Mesenchymal stem cell (in vitro differentiated cells and primary cell): ENCODE data around the gene KCNS1.

ENCODE experiments used
- DNase-seq: peaks from one replicate; pipeline ENCODE4 v3.0.0-alpha.2; 2013
- H2AFZ ChIP-seq: one replicate; pipeline ENCODE4 v1.6.1; 2013; ENCODE audit warnings: low read depth, mild to moderate bottlenecking, control low read depth, inconsistent platforms, low read length, moderate library complexity
- H2AK5ac ChIP-seq: 2 replicates; pipeline ENCODE4 v1.6.1; 2013; ENCODE audit warnings: low read length, moderate library complexity, mild to moderate bottlenecking, inconsistent platforms; ENCODE audit not compliant: severe bottlenecking
- H2BK120ac ChIP-seq: one replicate; pipeline ENCODE4 v1.6.1; 2013; ENCODE audit warnings: low read depth, mild to moderate bottlenecking, inconsistent platforms, low read length, moderate library complexity
- H2BK12ac ChIP-seq, 2 experiments: one replicate each; pipeline ENCODE4 v1.6.1; 2013; ENCODE audit warnings: inconsistent platforms in 2 of 2, low read length in 2 of 2, mild to moderate bottlenecking in 2 of 2, moderate library complexity in 2 of 2, control low read depth in 1 of 2
- H2BK15ac ChIP-seq: one replicate; pipeline ENCODE4 v1.6.1; 2013; ENCODE audit warnings: mild to moderate bottlenecking, low read depth, inconsistent platforms; ENCODE audit not compliant: poor library complexity, severe bottlenecking
- H2BK5ac ChIP-seq: 2 replicates; pipeline ENCODE4 v1.6.1; 2013; ENCODE audit warnings: low read depth, mild to moderate bottlenecking, low read length, control low read depth, inconsistent platforms; ENCODE audit not compliant: poor library complexity, severe bottlenecking
- H3K14ac ChIP-seq, 2 experiments: one replicate each; pipeline ENCODE4 v1.6.1; 2013; ENCODE audit warnings: inconsistent platforms in 2 of 2, low read length in 2 of 2, control low read depth in 1 of 2, mild to moderate bottlenecking in 1 of 2, moderate library complexity in 1 of 2
- H3K18ac ChIP-seq, 2 experiments: one replicate each; pipeline ENCODE4 v1.6.1; 2013; ENCODE audit warnings: inconsistent platforms in 2 of 2, low read length in 2 of 2, control low read depth in 1 of 2, low read depth in 1 of 2, mild to moderate bottlenecking in 1 of 2
- H3K23ac ChIP-seq, 2 experiments: one replicate each; pipeline ENCODE4 v1.6.1; 2013; ENCODE audit warnings: inconsistent platforms in 2 of 2, low read length in 2 of 2, mild to moderate bottlenecking in 2 of 2, moderate library complexity in 2 of 2, control low read depth in 1 of 2
- H3K27ac ChIP-seq: 2 replicates; pipeline ENCODE4 v1.5.1; 2013; ENCODE audit warnings: mild to moderate bottlenecking, moderate library complexity, low read length, control low read depth, inconsistent platforms; ENCODE audit not compliant: poor library complexity, severe bottlenecking
- H3K27me3 ChIP-seq, 2 experiments: 2 replicates each; pipeline versions ENCODE4 v1.6.1 to v1.7.0; 2013; ENCODE audit warnings: low read length in 2 of 2, mild to moderate bottlenecking in 2 of 2, moderate library complexity in 2 of 2, control low read depth in 1 of 2, inconsistent platforms in 1 of 2; ENCODE audit not compliant: control insufficient read depth in 1 of 2, insufficient read depth in 1 of 2
- H3K36me3 ChIP-seq, 2 experiments: 2 replicates each; pipeline versions ENCODE4 v1.6.1 to v1.7.0; 2013; ENCODE audit warnings: low read length in 2 of 2, control low read depth in 1 of 2, inconsistent platforms in 1 of 2, low read depth in 1 of 2, mild to moderate bottlenecking in 1 of 2; ENCODE audit not compliant: insufficient read depth in 2 of 2, control insufficient read depth in 1 of 2
- H3K4ac ChIP-seq, 2 experiments: one replicate each; pipeline ENCODE4 v1.6.1; 2013; ENCODE audit warnings: inconsistent platforms in 2 of 2, low read length in 2 of 2, mild to moderate bottlenecking in 2 of 2, moderate library complexity in 2 of 2, control low read depth in 1 of 2, low read depth in 1 of 2
- H3K4me1 ChIP-seq: 2 replicates; pipeline ENCODE4 v1.6.1; 2013; ENCODE audit warnings: low read depth, low read length, control low read depth; ENCODE audit not compliant: control insufficient read depth, insufficient read depth
- H3K4me2 ChIP-seq: 2 replicates; pipeline ENCODE4 v1.6.1; 2013; ENCODE audit warnings: low read length, mild to moderate bottlenecking, inconsistent platforms; ENCODE audit not compliant: poor library complexity, severe bottlenecking
- H3K4me3 ChIP-seq, 2 experiments: 2 replicates each; pipeline versions ENCODE4 v1.5.1 to v1.7.0; 2013; ENCODE audit warnings: low read length in 2 of 2, mild to moderate bottlenecking in 2 of 2, control low read depth in 1 of 2, low read depth in 1 of 2; ENCODE audit not compliant: insufficient read depth in 1 of 2
- H3K79me1 ChIP-seq: replicated peaks from 2 replicates; pipeline ENCODE4 v1.6.1; 2013; ENCODE audit warnings: mild to moderate bottlenecking, control low read depth, low read length, inconsistent platforms; ENCODE audit not compliant: poor library complexity, severe bottlenecking
- H3K9ac ChIP-seq: 2 replicates; pipeline ENCODE4 v1.7.0; 2013; ENCODE audit warnings: mild to moderate bottlenecking, low read length, moderate library complexity
- H3K9me3 ChIP-seq: 2 replicates; pipeline ENCODE4 v1.7.0; 2013; ENCODE audit warnings: mild to moderate bottlenecking, low read length; ENCODE audit not compliant: control insufficient read depth
- H4K8ac ChIP-seq: one replicate; pipeline ENCODE4 v1.6.1; 2013; ENCODE audit warnings: inconsistent platforms, mild to moderate bottlenecking, low read length, moderate library complexity
- H4K91ac ChIP-seq: one replicate; pipeline ENCODE4 v1.6.1; 2013; ENCODE audit warnings: mild to moderate bottlenecking, low read length, inconsistent platforms
- WGBS: methylation state at CpG from one replicate; pipeline ENCODE4 v1.1.7; 2013; ENCODE audit warnings: mixed read lengths; 5-methylcytosine and 5-hydroxymethylcytosine counted together

The KCNS1 gene

DNA sequence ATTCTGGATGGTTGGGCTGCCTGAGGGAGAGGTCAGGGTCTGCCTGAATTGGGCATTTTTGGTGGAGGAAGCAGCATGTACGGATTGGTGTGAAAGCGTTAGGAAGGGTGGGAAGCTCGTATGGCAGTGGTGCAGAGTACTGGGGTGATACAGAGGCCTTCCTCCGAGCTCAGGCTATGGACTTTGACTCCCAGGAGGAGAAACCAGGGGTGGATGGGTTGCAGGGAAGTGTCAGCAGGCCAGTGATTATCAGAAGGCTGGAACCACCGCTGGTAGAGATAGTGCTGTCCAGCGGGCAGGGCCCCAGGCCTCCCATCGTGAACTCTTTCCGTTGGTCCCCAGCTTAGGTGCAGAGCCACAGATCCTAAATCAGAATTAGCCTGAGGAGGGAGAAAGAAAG lies 8.7 kb upstream of the KCNS1 start:
- H3K27ac ChIP-seq: no peak overlapping the region
- H3K9ac ChIP-seq: no peak overlapping the region
- no peak overlapping the region for H2BK15ac ChIP-seq
- H2AK5ac ChIP-seq: no peak overlapping the region
- H3K4me1 ChIP-seq: peaks cover 6% of the 10 kb centered on the region
- H3K18ac ChIP-seq: no peak overlapping the region
- no peaks in the 10 kb centered on the region for H3K79me1 ChIP-seq
- no peak overlapping the region for H3K14ac ChIP-seq
- 87% methylated on average over 7 of the region's 8 CpGs for WGBS
- no peaks in the 10 kb centered on the region for H3K9me3 ChIP-seq
- no peak overlapping the region for H2AFZ ChIP-seq
- DNase-seq: no peak
- no peak overlapping the region for H3K4me3 ChIP-seq
- H3K4ac ChIP-seq: no peak overlapping the region
- no peak overlapping the region for H2BK120ac ChIP-seq
- H3K36me3 ChIP-seq: no peaks in the 10 kb centered on the region
- no peak overlapping the region for H3K4me2 ChIP-seq
- H2BK12ac ChIP-seq: no peak overlapping the region
- no peak overlapping the region for H4K8ac ChIP-seq
- H4K91ac ChIP-seq: no peak overlapping the region
- peaks cover 15 to 68% of the 10 kb centered on the region in 2 experiments for H3K27me3 ChIP-seq
- H2BK5ac ChIP-seq: no peak overlapping the region
- H3K23ac ChIP-seq: no peak overlapping the region

DNA sequence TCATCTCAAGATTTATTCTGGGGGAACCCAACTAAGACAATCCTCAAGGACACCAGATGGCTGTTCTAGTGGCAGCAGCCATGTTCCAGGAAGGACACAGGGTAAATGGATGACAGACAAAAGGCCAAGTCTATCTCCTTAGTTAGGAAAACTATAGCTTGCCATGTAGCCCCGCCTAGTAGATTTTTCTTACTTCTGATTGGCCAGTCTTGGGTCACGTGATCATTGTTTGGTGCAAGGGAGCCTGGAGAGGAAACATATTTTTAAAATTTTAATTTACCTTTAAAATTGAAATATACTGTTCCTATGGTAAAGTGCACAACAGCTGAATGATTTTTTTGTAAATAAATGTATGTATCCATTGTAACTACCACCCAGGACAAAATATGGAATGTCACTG lies 4.4 kb upstream of the KCNS1 start:
- Histone ChIP-seq H2AFZ (no peak overlapping the region), H2BK15ac (no peak overlapping the region), H2BK5ac (no peak overlapping the region), H3K4me1 (peaks cover 10% of the 10 kb centered on the region), H3K36me3 (no peaks in the 10 kb centered on the region), H2BK120ac (no peak overlapping the region), H3K9ac (no peak overlapping the region), H3K79me1 (no peaks in the 10 kb centered on the region), H2AK5ac (no peak overlapping the region), H4K91ac (no peak overlapping the region), H3K4me2 (no peak overlapping the region), H3K18ac (no peak overlapping the region), H2BK12ac (no peak overlapping the region), H3K14ac (no peak overlapping the region), H3K9me3 (no peaks in the 10 kb centered on the region), H3K4ac (no peak overlapping the region), H3K4me3 (no peak overlapping the region), H3K23ac (no peak overlapping the region), H3K27ac (peak overlapping the region; percentile 83), H3K27me3 (peaks cover 0 to 41% of the 10 kb centered on the region in 2 experiments), H4K8ac (no peak overlapping the region)
- no CpG with 5 or more reads among the region's 2 CpGs for WGBS
- DNase-seq: no peak

DNA sequence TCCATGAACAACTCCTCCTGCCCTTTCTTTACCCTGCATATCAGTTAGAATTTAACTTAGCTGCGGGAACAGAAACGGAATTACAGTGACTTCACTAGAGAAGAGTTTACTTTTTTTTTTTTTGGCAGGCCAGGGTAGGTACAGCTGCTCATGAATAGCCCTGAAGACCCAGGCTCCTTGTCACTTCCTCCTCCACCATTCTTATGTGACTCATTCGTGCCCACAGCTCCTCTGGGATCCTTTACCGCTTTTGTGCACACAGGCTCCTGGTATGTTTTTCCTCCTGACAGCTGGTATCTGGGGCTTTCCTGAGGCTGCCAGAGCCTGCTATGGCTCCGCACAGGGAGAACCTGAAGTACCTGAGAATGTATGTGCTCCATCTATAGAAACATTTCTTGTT lies 3.9 kb upstream of the KCNS1 start:
- Histone ChIP-seq H3K79me1 (no peaks in the 10 kb centered on the region), H3K36me3 (no peaks in the 10 kb centered on the region), H3K9me3 (no peaks in the 10 kb centered on the region), H3K4ac (no peak overlapping the region), H4K8ac (no peak overlapping the region), H3K4me2 (peak overlapping the region; percentile 17), H3K27ac (peak overlapping the region; percentile 83), H2BK12ac (no peak overlapping the region), H3K18ac (no peak overlapping the region), H4K91ac (no peak overlapping the region), H2BK5ac (no peak overlapping the region), H2BK120ac (no peak overlapping the region), H2AFZ (no peak overlapping the region), H3K14ac (no peak overlapping the region), H3K23ac (no peak overlapping the region), H3K27me3 (peaks cover 0 to 41% of the 10 kb centered on the region in 2 experiments), H2AK5ac (no peak overlapping the region), H3K4me1 (peaks cover 10% of the 10 kb centered on the region), H3K9ac (no peak overlapping the region), H2BK15ac (no peak overlapping the region), H3K4me3 (no peak overlapping the region)
- peak; percentile 77 for DNase-seq
- 22% methylated on average over 5 of the region's 5 CpGs for WGBS

DNA sequence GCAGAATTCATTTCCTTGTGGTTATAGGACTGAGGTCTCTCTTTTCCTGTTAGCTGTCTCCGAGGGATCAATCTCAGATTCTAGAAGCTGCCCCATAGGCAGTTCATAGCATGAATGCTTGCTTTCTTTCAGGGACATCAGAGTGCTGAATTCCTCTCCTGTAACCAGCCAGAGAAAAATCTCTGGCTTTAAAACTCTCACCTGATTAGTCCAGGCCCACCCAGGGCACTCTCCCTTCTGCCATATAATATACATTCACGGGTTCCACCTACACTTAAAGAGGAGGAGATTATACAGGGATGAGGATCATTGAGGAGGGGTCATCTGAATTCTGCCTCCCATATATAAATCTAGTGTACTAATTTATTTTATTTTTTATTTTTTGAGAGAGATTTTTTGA lies 2.1 kb upstream of the KCNS1 start:
- H3K18ac ChIP-seq: no peak overlapping the region
- peaks cover 0 to 2% of the 10 kb centered on the region in 2 experiments for H3K36me3 ChIP-seq
- no peak overlapping the region for H3K9ac ChIP-seq
- no peak for DNase-seq
- WGBS: 100% methylated on average over 1 of the region's 2 CpGs
- no peak overlapping the region for H4K8ac ChIP-seq
- H2AFZ ChIP-seq: no peak overlapping the region
- no peak overlapping the region for H3K4me2 ChIP-seq
- no peak overlapping the region for H2BK120ac ChIP-seq
- H3K23ac ChIP-seq: no peak overlapping the region
- H3K4me1 ChIP-seq: peaks cover 14% of the 10 kb centered on the region
- H3K27ac ChIP-seq: no peak overlapping the region
- H3K27me3 ChIP-seq: peaks cover 0 to 50% of the 10 kb centered on the region in 2 experiments
- no peak overlapping the region for H3K4me3 ChIP-seq
- H2BK15ac ChIP-seq: no peak overlapping the region
- H3K9me3 ChIP-seq: no peaks in the 10 kb centered on the region
- no peak overlapping the region for H3K4ac ChIP-seq
- no peak overlapping the region for H2BK5ac ChIP-seq
- H3K79me1 ChIP-seq: no peaks in the 10 kb centered on the region
- H3K14ac ChIP-seq: no peak overlapping the region
- H4K91ac ChIP-seq: no peak overlapping the region
- no peak overlapping the region for H2BK12ac ChIP-seq
- H2AK5ac ChIP-seq: no peak overlapping the region
